Activated T-cell treated with anti-CD3 and anti-CD28 coated beads for 48 hours (primary cell): ENCODE results near the gene GIPC1.
"Not testable (repeated sequence)": the region's sequence is repeated elsewhere in the genome, so short reads cannot be mapped to it uniquely, and the experiment has no call there.

ENCODE experiments used
- DNase-seq: peaks from one replicate; pipeline ENCODE4 v3.0.0-alpha.2; 2020; ENCODE audit warnings: low read depth

The GIPC1 gene

GRCh38 chr19:14470031-14470876 is 25.7 kb downstream of the GIPC1 start:
- DNase-seq, result no peak

DNA sequence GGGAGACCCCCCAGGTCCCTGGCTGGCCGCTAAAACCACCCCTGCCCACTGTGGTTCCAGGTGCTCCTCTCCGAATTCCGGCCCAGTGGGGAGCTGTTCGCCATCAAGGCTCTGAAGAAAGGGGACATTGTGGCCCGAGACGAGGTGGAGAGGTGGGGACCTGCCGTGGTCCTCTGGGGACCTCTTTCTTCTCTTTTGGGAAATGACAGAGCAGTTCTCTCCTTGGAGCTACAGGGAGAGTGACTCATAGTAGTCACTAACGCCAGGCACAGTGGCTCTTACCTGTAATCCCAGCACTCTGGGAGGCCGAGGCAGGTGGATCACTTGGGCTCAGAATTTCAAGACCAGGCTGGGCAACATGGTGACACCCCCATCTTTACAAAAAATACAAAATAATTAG is 28.1 kb downstream of the GIPC1 start:
- no peak for DNase-seq

DNA sequence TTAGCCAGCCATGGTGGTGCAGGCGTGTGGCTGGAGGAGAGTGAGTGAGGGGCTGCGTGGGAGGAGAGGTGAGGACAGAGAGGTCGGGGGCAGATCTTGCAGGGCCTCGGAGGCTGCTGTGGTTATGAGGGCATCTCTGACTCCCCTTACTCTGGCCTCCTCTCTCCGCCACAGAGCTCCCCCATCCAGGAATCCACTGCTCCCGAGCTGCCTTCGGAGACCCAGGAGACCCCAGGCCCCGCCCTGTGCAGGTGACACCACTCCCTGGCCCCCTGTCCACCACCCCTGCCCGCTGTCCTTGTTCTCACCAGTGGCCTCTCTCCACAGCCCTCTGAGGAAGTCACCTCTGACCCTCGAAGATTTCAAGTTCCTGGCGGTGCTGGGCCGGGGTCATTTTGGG is 28.5 kb downstream of the GIPC1 start:
- DNase-seq, result no peak

DNA sequence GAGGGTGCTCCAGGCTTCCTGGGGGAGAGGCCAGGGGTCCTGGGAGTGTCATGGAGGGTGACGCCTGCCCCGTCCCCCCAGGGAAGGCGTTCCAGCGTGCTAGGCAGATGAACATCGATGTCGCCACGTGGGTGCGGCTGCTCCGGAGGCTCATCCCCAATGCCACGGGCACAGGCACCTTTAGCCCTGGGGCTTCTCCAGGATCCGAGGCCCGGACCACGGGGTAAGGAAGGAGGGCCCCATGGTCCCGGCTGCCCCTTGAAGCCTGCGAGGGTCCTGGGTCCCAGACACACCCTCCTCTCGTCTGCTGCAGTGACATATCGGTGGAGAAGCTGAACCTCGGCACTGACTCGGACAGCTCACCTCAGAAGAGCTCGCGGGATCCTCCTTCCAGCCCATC is 32.2 kb downstream of the GIPC1 start:
- DNase-seq, result no peak

DNA sequence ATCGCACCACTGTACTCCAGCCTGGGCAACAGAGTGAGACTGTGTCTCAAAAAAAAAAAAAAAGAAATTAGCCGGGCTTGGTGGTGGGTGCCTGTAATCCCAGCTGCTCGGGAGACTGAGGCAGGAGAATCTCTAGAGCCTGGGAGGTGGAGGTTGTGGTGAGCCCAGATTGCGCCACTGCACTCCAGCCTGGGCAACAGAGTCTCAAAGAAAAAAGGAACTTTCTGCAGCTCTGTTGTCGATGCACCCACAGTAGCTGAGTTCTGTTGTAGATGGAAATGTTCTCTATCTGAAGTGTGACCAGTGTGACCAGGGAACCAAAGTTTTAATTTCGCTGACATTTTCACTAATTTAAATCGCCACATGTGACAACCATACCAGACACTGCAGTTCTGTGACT is 33.5 kb downstream of the GIPC1 start:
- not testable (repeated sequence) for DNase-seq

DNA sequence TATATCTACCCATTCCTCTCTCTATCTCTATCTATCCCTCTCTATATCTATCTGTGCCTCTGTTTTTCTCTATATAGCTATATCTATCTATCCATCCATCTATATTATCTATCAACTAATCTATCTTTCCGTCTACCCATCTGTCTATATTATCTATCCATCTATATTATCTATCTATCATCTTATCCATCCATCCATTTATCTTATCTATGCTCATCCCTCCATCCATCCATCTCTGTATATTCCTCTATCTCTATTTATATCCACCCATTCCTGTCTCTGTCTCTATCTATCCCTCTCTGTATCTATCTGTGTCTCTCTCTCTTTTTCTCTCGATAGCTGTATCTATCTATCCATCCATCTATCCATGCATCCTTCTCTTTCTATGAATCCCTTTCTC is 35.0 kb downstream of the GIPC1 start:
- no peak for DNase-seq

- no peak for DNase-seq
Measured at GRCh38 chr19:14459703-14460102, 36.2 kb downstream of the GIPC1 start.

DNA sequence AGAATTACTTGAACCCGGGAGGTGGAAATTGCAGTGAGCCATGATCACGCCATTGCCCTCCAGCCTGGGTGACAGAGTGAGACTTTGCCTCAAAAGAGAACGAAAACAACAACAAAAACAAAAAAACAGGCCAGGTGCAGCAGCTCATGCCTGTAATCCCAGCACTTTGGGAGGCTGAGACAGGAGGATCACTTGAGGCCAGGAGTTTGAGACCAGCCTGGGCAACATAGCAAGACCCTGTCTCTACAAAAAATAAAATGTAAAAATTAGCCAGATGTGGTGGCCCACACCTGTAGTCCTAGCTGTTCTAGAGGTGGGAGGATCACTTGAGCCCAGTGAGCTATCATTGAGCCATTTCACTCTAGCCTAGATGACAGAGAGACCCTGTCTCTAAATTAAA is 43.6 kb downstream of the GIPC1 start:
- DNase-seq, result not testable (repeated sequence)

DNA sequence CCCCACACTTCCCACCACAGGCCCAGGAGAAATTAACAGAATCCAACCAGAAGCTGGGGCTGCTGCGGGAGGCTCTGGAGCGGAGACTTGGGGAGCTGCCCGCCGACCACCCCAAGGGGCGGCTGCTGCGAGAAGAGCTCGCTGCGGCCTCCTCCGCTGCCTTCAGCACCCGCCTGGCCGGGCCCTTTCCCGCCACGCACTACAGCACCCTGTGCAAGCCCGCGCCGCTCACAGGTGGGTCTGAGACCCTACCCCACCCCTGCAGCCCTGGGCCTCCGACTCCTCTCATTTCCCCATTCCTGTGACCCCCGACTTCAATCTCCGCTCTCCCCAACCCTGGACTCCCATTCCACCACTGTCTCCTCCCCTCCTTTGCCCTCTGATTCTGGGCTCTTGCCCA is 45.1 kb downstream of the GIPC1 start:
- no peak for DNase-seq

DNA sequence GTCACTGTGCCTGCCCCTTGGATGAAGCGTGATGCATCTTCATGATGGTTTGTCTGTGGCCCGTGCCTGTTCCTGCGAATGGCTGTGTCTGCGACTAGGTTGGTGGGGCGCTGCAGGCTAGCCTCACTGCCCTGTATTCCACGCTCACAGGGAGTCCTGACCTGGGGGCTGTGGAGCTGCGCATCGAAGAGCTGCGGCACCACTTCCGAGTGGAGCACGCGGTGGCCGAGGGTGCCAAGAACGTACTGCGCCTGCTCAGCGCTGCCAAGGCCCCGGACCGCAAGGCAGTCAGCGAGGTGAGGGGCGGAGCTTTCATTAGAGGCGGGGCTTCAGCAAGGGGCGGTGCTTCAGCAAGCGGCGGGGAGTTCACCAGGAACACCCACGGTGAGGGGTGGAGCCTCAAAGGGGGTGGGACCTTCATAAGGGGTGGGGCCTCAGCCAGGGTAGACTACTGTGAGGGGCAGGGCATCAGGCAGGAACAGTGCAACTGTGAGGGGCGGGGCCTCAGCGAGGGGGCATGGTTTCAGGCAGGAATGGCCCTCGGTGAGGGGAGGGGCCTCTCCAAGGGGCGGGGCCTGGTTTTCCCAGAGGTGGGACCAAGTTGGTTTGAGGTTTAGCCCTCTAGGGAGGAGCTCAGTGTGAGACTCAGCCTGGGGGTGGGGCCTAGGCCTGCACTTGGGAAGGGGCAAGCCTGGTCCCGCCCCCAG is 45.6 kb downstream of the GIPC1 start:
- DNase-seq, result peak; percentile 81

- DNase-seq, result no peak
Measured at GRCh38 chr19:14449321-14449720, 46.6 kb downstream of the GIPC1 start.

DNA sequence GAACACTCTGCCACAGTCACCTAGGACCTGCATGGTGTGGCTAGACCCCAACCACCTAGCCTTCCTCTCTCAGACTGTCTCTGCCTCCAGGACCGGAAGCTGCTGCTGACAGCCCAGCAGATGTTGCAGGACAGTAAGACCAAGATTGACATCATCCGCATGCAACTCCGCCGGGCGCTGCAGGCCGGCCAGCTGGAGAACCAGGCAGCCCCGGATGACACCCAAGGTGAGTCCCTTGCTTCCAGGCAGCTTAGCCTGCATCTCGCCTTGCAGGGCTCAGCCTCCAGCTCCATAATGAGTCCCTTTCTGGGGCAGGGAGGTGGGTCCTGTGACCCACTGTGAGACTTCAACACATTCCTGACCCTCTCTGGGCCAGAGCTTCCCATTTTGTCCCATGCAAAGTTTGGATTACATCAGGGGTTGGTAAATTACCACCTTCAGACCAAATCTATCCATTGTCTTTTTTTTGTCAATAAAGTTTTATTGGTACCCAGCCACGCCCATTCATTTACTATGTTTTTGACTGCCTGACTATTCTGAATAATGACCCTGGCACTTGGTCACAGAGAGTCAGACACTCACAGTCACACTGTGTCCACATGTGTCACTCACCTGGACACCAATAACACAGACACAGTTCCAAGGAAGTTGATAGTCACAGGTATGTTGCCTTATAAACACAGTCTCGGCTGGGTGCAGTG is 49.4 kb downstream of the GIPC1 start:
- no peak for DNase-seq

DNA sequence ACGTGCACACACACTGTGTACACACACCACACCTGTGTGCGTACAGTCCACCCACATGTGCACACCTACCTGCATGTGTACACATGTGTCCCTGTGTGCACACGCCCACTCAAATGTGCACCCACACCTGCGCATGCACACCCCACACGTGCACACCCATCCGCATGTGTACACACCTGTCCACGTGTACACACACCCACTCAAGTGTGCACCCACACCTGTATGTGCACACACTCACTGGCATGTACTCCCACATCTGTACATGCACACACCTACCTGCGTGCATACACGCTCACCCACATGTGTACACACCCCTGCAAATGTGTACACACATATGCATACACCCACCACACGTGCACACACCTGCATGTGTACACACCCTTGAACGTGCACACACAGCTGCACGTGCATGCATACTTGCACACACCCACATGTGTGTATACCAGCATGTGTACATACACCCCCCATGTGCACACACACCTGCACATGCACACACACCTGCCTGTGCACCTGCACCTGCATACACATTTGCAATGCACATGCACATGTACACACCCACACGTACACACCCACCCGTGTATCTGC is 52.2 kb downstream of the GIPC1 start:
- DNase-seq, result no peak

GRCh38 chr19:14442891-14443631 is 52.9 kb downstream of the GIPC1 start:
- DNase-seq, result no peak

DNA sequence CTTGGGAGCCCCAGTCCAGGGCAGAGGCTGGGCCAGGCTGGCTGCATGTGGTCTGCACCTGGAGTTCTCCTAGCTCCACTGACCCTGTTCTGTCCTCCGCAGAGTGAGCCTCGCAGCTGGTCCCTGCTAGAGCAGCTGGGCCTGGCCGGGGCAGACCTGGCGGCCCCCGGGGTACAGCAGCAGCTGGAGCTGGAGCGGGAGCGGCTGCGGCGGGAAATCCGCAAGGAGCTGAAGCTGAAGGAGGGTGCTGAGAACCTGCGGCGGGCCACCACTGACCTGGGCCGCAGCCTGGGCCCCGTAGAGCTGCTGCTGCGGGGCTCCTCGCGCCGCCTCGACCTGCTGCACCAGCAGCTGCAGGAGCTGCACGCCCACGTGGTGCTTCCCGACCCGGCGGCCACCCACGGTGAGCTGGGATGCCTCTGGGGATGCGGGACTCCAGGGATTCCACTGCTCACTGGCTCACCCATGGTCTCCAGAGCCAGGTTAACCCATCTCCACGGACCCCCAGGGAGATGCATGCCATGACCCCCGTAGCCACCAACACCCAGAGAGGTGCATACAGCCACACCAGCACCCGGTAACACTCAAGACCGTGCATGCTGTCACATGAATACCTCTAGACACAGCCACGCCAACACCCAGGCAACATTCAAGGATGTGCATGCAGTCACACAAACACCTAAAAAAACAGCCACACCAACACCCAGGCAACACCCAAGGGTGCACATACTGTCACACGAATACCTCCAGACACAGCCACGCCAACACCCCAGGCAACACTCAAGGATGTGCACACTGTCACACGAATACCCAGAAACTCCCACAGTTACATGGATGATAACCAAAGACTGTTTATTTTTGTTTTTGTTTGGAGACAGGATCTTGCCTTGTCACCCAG is 54.6 kb downstream of the GIPC1 start:
- DNase-seq, result no peak

GRCh38 chr19:14440049-14440448 is 55.9 kb downstream of the GIPC1 start:
- peak; percentile 71 for DNase-seq

- no peak for DNase-seq
Measured at GRCh38 chr19:14439014-14439413, 56.9 kb downstream of the GIPC1 start.

- no peak for DNase-seq
Measured at GRCh38 chr19:14437578-14438140, 58.3 kb downstream of the GIPC1 start.

DNA sequence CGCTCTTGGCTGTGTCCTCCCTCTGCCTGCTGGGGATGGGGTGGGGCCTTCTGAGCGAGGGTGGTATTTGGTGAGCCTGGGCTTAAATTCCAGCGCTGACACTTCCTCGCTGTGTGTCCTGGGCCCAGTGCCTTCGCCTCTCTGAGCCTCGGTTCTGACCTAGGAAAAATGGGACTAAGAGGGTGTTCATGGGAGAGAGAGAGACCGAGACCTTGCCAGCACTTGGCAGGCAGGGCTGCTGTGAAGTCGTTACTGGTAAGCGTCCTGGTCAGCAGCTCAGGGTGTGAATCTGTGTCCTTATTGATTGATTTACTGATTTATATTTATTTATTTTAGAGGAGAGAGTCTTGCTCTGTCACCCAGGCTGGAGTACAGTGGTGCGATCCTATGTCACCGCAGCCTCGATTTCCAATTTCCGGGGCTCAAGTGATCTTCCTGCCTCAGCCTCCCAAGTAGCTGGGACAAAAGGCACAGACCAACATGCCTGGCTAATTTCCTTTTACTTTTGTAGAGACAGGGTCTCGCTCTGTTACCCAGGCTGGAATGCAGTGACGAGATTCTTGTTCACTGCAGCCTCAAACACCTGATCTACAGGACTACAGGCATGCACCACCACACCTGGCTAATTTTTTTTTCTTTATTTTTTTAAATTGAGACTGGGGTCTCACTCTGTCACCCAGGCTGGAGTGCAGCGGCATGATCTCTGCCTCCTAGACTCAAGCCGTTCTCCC is 60.4 kb downstream of the GIPC1 start:
- DNase-seq, result no peak
